ENCODE results near the gene CERS1. TPM values are rescaled to one million over a fixed set of nuclear protein-coding genes. Genes with fewer than 3 reads are reported as not detected.

CERS1 gene
- total RNA-seq, 3 donors from 2014 or later, result 0.17 to 1.3 (median 0.39) TPM

GRCh38 chr19:18844806-18845329 is 51.1 kb downstream of the CERS1 start:
- Histone ChIP-seq H3K4me1 (ENCODE audit: low read depth) (peaks cover 29% of the 10 kb centered on the region), H3K36me3 (ENCODE audit: low read depth) (no peaks in the 10 kb centered on the region), H3K4me3 (no peak overlapping the region), H3K9me3 (no peaks in the 10 kb centered on the region)
- TF ChIP-seq CTCF (IDR thresholded peaks at IDR 0.05), result no peak
- DNase-seq (no peak), ATAC-seq (no peak)
- intact Hi-C loops (cut with DNase I, micrococcal nuclease), result loop anchor here (5.0 to 10.0 kb wide), 2 partner anchors 250 to 253 kb away; no protein-coding TSS in a partner anchor

- Histone ChIP-seq H3K36me3 (ENCODE audit: low read depth) (no peaks in the 10 kb centered on the region), H3K4me1 (ENCODE audit: low read depth) (peaks cover 31% of the 10 kb centered on the region), H3K9me3 (no peaks in the 10 kb centered on the region), H3K4me3 (no peak overlapping the region)
- no peak for ATAC-seq
- no peak for DNase-seq
- intact Hi-C loops (cut with DNase I, micrococcal nuclease), result loop anchor here in 1 of 2 donors (10.0 kb wide), 1 partner anchor 249 kb away; no protein-coding TSS in a partner anchor
- TF ChIP-seq CTCF (IDR thresholded peaks at IDR 0.05), result no peak
Measured at GRCh38 chr19:18843960-18844359, 52.0 kb downstream of the CERS1 start.

GRCh38 chr19:18842166-18842565 is 53.8 kb downstream of the CERS1 start:
- Histone ChIP-seq H3K4me3 (no peak overlapping the region), H3K36me3 (ENCODE audit: low read depth) (no peaks in the 10 kb centered on the region), H3K9me3 (no peaks in the 10 kb centered on the region), H3K4me1 (ENCODE audit: low read depth) (peaks cover 39% of the 10 kb centered on the region)
- DNase-seq (no peak), ATAC-seq (no peak)
- intact Hi-C loops (cut with DNase I, micrococcal nuclease), result loop anchor here in 1 of 2 donors (10.0 kb wide), 1 partner anchor 247 kb away; no protein-coding TSS in a partner anchor
- no peak for TF ChIP-seq CTCF (IDR thresholded peaks at IDR 0.05)

GRCh38 chr19:18841400-18841799 is 54.6 kb downstream of the CERS1 start:
- H3K4me3 ChIP-seq, result no peak overlapping the region
- TF ChIP-seq CTCF (IDR thresholded peaks at IDR 0.05), result no peak
- H3K36me3 ChIP-seq (ENCODE audit: low read depth), result no peaks in the 10 kb centered on the region
- no peak for DNase-seq
- intact Hi-C loops (cut with DNase I, micrococcal nuclease), result loop anchor here in 1 of 2 donors (10.0 kb wide), 1 partner anchor 247 kb away; no protein-coding TSS in a partner anchor
- ATAC-seq, result no peak
- H3K9me3 ChIP-seq, result no peaks in the 10 kb centered on the region
- peaks cover 47% of the 10 kb centered on the region for H3K4me1 ChIP-seq (ENCODE audit: low read depth)

- DNase-seq, result no peak
- H3K4me1 ChIP-seq (ENCODE audit: low read depth), result peaks cover 55% of the 10 kb centered on the region
Measured at GRCh38 chr19:18840288-18841267, 55.4 kb downstream of the CERS1 start.

More at GRCh38 chr19:18840288-18841267, 55.4 kb downstream of the CERS1 start:
- no peaks in the 10 kb centered on the region for H3K36me3 ChIP-seq (ENCODE audit: low read depth)
- ATAC-seq, result no peak
- no peaks in the 10 kb centered on the region for H3K9me3 ChIP-seq
- H3K4me3 ChIP-seq, result no peak overlapping the region
- no peak for TF ChIP-seq CTCF (IDR thresholded peaks at IDR 0.05)
- intact Hi-C loops (cut with DNase I, micrococcal nuclease), result loop anchor here in 1 of 2 donors (10.0 kb wide), 1 partner anchor 246 kb away; no protein-coding TSS in a partner anchor
